RWPE1 (cell line): ENCODE measurements around the gene COL6A6.

ENCODE experiments used
- CTCF ChIA-PET: fragments of 350-600 bp; sonication (Branson Sonifier 250); formaldehyde crosslinking; extraction: SDS; loops from one replicate; lab custom pipeline; 2021; lab: Yijun Ruan, JAX
- POLR2A ChIA-PET: fragments of 400-600 bp; formaldehyde crosslinking; extraction: SDS; loops from one replicate; lab custom pipeline; 2020; ENCODE audit warnings: antibody characterized with exemption; ENCODE audit not compliant: low non-redundant PET; lab: Yijun Ruan, JAX
- DNase-seq: peaks from one replicate; pipeline ENCODE4 v3.0.0; 2012; ENCODE audit warnings: low spot score
- H3K27ac ChIP-seq: fragments of 450-650 bp; 2 replicates; pipeline ENCODE4 v1.5.1; 2017
- TF ChIP-seq, protein P1 (sequence below): fragments of 450-650 bp; conservative IDR thresholded peaks from 2 replicates; pipeline ENCODE4 v1.5.1; 2017; ENCODE audit warnings: low read depth, mild to moderate bottlenecking

The COL6A6 gene

DNA sequence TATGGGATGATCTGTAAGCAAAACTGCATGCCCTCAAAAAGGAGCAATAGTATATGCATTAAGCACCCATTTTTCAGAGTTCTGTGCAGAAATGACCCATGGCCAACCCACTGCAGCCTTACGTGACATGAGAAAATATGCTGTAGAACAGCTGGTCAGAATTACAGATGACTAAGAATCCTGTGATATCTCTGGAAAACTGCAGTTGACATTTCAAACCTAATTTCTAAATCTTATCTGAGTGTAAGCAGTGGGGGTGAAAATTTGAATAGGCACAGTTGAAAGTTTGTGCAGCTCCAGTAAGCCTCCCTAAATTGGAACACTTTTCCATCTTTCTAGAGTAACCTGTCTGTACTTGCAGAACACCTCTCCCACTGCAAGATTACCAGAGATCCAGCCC lies 28.7 kb upstream of the COL6A6 start:
- POLR2A ChIA-PET: no interaction called here
- DNase-seq: no peak
- CTCF ChIA-PET: interaction anchor here (1.0 kb wide), 1 partner anchor 27 kb away, joined by 5 read pairs; no protein-coding TSS in a partner anchor
- no peak overlapping the region for H3K27ac ChIP-seq
- TF ChIP-seq, protein P1, sequence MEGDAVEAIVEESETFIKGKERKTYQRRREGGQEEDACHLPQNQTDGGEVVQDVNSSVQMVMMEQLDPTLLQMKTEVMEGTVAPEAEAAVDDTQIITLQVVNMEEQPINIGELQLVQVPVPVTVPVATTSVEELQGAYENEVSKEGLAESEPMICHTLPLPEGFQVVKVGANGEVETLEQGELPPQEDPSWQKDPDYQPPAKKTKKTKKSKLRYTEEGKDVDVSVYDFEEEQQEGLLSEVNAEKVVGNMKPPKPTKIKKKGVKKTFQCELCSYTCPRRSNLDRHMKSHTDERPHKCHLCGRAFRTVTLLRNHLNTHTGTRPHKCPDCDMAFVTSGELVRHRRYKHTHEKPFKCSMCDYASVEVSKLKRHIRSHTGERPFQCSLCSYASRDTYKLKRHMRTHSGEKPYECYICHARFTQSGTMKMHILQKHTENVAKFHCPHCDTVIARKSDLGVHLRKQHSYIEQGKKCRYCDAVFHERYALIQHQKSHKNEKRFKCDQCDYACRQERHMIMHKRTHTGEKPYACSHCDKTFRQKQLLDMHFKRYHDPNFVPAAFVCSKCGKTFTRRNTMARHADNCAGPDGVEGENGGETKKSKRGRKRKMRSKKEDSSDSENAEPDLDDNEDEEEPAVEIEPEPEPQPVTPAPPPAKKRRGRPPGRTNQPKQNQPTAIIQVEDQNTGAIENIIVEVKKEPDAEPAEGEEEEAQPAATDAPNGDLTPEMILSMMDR: no peak

DNA sequence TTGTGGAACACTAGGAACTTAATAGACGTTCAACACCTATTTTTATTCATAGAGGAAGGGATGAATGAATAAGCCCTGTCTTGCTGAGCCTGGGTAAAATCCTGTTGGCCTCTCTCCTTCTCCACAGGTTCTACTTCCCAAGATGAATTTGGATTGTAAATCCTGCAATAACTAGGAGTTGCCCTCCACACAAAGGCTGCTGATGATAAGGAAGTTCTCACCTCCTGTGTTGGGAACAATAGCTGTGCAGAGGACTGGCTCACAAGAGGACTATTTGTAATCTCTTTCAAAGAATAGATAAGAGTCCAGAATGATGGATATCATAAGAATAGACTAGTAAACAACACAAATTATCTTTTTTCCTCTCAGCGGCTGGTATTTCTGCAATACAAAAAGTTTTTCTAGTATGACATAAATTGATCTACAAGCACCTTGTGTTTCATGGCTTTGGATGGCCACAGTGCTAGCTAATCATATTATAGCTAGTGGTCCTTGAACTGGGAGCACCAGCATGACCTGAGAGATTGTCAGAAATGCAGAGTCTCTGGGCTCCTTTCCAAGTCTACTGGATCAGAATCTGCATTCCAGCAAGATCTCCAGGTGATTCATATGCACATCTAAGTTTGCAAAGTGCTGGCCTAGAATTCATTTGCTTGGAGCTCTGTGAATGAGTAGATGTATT lies 28.1 kb upstream of the COL6A6 start:
- ChIA-PET POLR2A (no interaction called here), CTCF (interaction anchor here (1.0 kb wide), 1 partner anchor 28 kb away, joined by 5 read pairs; no protein-coding TSS in a partner anchor)
- no peak for DNase-seq
- TF ChIP-seq, protein P1: no peak
- no peak overlapping the region for H3K27ac ChIP-seq

DNA sequence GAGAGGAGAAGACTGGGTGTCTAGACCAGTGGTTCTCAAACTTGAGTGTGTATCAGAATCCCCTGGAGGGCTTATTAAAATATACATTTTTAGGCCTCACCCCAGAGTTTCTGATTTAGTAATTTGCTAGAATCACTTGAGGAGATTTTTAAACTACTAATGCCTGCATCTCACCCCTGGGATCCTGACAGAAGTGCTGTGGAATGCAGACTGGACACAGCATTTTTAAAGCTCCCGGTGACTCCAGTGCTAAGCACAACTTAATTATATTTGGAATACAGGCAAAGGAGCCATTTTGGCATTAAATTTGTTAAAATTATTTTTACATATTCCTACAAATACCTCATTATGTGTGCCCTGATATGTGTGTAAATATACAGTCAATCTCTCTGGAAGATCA lies 26.7 kb upstream of the COL6A6 start:
- ChIA-PET POLR2A (no interaction called here), CTCF (no interaction called here)
- H3K27ac ChIP-seq: no peak overlapping the region
- TF ChIP-seq, protein P1: no peak
- DNase-seq: no peak

DNA sequence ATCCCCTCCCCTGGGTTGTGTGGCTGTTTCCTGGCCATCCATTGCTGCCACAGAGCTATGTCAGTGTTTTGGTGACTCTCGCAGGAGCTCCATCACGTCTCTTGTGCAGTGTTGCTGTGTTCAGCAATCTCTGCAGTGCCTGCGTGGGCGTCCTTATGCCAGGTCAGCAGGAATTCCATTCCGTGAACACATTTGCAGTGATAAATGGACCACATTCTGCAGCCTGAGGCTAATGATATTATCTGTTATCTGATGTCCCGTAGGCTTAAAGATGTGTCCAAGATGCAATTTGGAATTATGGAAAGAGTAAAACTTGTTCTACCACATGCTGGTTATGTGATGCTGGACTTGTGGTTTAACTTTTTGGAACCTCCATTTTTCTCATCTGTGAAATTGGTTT lies 25.5 kb upstream of the COL6A6 start:
- ChIA-PET CTCF (no interaction called here), POLR2A (no interaction called here)
- no peak for DNase-seq
- TF ChIP-seq, protein P1: no peak
- no peak overlapping the region for H3K27ac ChIP-seq

DNA sequence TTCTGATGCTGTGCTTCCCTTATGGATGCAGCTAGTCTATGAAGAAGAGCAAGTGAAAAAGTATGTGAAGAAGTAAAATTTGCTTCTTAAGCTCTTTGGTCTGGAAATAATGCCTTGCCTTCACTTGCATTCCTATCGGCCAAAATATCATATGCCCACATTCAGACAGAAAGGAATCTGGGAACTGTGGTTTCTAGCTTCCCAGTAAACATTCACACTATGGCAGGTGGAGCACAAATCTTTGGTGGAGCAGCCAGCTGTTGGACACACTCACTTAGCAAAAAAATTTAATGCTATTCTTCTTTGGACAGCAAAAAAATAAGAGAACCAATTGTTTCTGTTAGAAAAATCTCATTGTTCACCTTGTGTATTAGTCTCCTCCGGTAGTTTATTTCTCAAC lies 12.3 kb upstream of the COL6A6 start:
- no peak for DNase-seq
- ChIA-PET CTCF (no interaction called here), POLR2A (no interaction called here)
- H3K27ac ChIP-seq: no peak overlapping the region
- TF ChIP-seq, protein P1: no peak

DNA sequence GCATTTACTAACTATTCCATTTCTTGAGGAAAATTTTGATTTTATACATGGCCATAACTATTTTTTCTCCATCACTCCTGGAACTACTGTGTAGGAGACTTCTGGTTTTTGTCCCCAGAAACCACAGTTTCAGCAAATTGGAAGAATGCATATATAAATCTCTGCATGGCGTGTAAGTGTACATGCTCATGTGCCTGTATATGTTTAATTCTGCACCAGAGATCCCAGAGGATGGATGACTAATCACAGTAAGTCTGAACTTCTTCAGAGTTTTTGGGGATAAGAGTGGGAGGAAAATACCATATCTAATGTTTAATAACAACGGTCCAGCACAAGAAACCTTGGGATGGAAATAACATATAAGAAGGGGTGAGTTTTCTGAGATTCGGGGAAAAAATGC lies 10.9 kb upstream of the COL6A6 start:
- CTCF ChIA-PET: no interaction called here
- no peak for DNase-seq

More for the DNA sequence above, 10.9 kb upstream of the COL6A6 start:
- H3K27ac ChIP-seq: no peak overlapping the region
- POLR2A ChIA-PET: no interaction called here
- TF ChIP-seq, protein P1: no peak
